GM21737 (cell line): ENCODE data around the gene ICAM1.
"Not testable (repeated sequence)": the region's sequence is repeated elsewhere in the genome, so short reads cannot be mapped to it uniquely, and the experiment has no call there.

Source experiments
- ATAC-seq: cut with Tn5 transposase; IDR thresholded peaks from one replicate; pipeline ENCODE4 v1.9.1; 2021; ENCODE audit warnings: mild to moderate bottlenecking, moderate library complexity; ENCODE audit not compliant: unreplicated experiment

Gene ICAM1

GRCh38 chr19:10271543-10272086, 695 bp downstream of the ICAM1 start:
- ATAC-seq, result no peak

GRCh38 chr19:10274589-10274988, 3.7 kb downstream of the ICAM1 start:
- no peak for ATAC-seq

GRCh38 chr19:10277795-10278589, 7.1 kb downstream of the ICAM1 start:
- no peak for ATAC-seq

- ATAC-seq, result no peak
Measured at GRCh38 chr19:10278935-10279334, 8.0 kb downstream of the ICAM1 start.

- no peak for ATAC-seq
Measured at GRCh38 chr19:10279737-10280442, 9.0 kb downstream of the ICAM1 start.

- ATAC-seq, result not testable (repeated sequence)
Measured at GRCh38 chr19:10282043-10282442, 11.1 kb downstream of the ICAM1 start.

GRCh38 chr19:10283301-10284064, 12.6 kb downstream of the ICAM1 start:
- no peak for ATAC-seq

GRCh38 chr19:10284065-10284959, 13.4 kb downstream of the ICAM1 start:
- ATAC-seq, result no peak

GRCh38 chr19:10284960-10285278, 14.0 kb downstream of the ICAM1 start:
- ATAC-seq, result no peak

- ATAC-seq, result no peak
Measured at GRCh38 chr19:10285393-10285792, 14.5 kb downstream of the ICAM1 start.

- ATAC-seq, result no peak
Measured at GRCh38 chr19:10286803-10287737, 16.1 kb downstream of the ICAM1 start, which contains the start of gene ICAM4. ICAM4 (plus strand) TSS chr19:10286955; CDS start chr19:10287013, 58 bp downstream.

GRCh38 chr19:10288662-10289166, 17.8 kb downstream of the ICAM1 start:
- ATAC-seq, result no peak

- ATAC-seq, result no peak
Measured at GRCh38 chr19:10289167-10289835, 18.4 kb downstream of the ICAM1 start.

GRCh38 chr19:10289836-10290356, 19.0 kb downstream of the ICAM1 start, which contains the start of gene ICAM5:
ICAM5 (plus strand) TSS chr19:10289952; CDS start chr19:10290044, 92 bp downstream.
- ATAC-seq, result no peak

GRCh38 chr19:10290357-10290875, 19.5 kb downstream of the ICAM1 start:
- ATAC-seq, result no peak

- ATAC-seq, result no peak
Measured at GRCh38 chr19:10290876-10291553, 20.1 kb downstream of the ICAM1 start.

- no peak for ATAC-seq
Measured at GRCh38 chr19:10291554-10292205, 20.8 kb downstream of the ICAM1 start.
